Measurements from ENCODE around the gene DCP2. TPM values are rescaled to one million over a fixed set of nuclear protein-coding genes. Genes with fewer than 3 reads are reported as not detected.

The DCP2 gene
- total and polyA plus RNA-seq, 10 of the 15 experiments (the other 5 are each of a cell fraction or from before 2014, with no cell fraction given), result 23.4 to 81.6 (median 47.4) TPM

DNA sequence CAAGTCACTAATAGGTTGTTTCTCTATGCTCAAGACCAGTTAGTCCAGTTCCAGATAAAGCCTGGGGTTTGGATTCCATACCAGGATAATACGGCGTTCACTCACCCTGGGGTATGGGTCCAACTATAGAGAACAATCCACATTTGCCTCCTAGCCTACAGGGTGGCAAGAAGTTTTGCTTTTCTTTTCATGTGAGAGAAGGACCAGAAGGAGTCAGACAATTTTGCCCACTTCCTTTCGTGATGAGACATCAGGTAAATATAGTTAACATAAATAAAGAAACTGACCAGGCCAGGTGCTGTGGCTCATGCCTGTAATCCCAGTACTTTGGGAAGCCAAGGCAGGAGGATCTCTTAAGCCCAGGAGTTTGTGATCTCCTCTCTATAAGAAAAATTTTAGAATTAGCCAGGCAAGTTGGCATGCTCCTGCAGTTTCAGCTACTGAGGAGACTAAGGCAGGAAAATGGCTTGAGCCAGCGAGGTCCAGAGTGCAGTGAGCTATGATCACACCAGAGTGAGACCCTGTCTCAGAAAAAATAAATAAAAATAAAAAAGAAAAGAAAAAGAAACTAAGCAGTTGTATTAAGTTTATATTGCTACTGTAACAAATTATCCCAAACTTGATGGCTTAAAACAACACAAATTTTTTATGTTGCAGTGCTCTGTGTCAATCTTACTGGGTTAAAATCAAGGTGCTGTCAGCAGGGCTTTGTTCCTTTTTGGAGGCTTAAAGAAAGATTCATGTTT lies 47.1 kb upstream of the DCP2 start (continued):
- TF ChIP-seq, protein P1, sequence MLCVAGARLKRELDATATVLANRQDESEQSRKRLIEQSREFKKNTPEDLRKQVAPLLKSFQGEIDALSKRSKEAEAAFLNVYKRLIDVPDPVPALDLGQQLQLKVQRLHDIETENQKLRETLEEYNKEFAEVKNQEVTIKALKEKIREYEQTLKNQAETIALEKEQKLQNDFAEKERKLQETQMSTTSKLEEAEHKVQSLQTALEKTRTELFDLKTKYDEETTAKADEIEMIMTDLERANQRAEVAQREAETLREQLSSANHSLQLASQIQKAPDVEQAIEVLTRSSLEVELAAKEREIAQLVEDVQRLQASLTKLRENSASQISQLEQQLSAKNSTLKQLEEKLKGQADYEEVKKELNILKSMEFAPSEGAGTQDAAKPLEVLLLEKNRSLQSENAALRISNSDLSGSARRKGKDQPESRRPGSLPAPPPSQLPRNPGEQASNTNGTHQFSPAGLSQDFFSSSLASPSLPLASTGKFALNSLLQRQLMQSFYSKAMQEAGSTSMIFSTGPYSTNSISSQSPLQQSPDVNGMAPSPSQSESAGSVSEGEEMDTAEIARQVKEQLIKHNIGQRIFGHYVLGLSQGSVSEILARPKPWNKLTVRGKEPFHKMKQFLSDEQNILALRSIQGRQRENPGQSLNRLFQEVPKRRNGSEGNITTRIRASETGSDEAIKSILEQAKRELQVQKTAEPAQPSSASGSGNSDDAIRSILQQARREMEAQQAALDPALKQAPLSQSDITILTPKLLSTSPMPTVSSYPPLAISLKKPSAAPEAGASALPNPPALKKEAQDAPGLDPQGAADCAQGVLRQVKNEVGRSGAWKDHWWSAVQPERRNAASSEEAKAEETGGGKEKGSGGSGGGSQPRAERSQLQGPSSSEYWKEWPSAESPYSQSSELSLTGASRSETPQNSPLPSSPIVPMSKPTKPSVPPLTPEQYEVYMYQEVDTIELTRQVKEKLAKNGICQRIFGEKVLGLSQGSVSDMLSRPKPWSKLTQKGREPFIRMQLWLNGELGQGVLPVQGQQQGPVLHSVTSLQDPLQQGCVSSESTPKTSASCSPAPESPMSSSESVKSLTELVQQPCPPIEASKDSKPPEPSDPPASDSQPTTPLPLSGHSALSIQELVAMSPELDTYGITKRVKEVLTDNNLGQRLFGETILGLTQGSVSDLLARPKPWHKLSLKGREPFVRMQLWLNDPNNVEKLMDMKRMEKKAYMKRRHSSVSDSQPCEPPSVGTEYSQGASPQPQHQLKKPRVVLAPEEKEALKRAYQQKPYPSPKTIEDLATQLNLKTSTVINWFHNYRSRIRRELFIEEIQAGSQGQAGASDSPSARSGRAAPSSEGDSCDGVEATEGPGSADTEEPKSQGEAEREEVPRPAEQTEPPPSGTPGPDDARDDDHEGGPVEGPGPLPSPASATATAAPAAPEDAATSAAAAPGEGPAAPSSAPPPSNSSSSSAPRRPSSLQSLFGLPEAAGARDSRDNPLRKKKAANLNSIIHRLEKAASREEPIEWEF (IDR thresholded peaks at IDR 0.05; ENCODE audit: insufficient replicate concordance, low read depth, low read length), result peak; percentile 13
- TF ChIP-seq, protein P2, sequence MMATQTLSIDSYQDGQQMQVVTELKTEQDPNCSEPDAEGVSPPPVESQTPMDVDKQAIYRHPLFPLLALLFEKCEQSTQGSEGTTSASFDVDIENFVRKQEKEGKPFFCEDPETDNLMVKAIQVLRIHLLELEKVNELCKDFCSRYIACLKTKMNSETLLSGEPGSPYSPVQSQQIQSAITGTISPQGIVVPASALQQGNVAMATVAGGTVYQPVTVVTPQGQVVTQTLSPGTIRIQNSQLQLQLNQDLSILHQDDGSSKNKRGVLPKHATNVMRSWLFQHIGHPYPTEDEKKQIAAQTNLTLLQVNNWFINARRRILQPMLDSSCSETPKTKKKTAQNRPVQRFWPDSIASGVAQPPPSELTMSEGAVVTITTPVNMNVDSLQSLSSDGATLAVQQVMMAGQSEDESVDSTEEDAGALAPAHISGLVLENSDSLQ (IDR thresholded peaks at IDR 0.05), result peak; percentile 90
- TF ChIP-seq, protein P3, sequence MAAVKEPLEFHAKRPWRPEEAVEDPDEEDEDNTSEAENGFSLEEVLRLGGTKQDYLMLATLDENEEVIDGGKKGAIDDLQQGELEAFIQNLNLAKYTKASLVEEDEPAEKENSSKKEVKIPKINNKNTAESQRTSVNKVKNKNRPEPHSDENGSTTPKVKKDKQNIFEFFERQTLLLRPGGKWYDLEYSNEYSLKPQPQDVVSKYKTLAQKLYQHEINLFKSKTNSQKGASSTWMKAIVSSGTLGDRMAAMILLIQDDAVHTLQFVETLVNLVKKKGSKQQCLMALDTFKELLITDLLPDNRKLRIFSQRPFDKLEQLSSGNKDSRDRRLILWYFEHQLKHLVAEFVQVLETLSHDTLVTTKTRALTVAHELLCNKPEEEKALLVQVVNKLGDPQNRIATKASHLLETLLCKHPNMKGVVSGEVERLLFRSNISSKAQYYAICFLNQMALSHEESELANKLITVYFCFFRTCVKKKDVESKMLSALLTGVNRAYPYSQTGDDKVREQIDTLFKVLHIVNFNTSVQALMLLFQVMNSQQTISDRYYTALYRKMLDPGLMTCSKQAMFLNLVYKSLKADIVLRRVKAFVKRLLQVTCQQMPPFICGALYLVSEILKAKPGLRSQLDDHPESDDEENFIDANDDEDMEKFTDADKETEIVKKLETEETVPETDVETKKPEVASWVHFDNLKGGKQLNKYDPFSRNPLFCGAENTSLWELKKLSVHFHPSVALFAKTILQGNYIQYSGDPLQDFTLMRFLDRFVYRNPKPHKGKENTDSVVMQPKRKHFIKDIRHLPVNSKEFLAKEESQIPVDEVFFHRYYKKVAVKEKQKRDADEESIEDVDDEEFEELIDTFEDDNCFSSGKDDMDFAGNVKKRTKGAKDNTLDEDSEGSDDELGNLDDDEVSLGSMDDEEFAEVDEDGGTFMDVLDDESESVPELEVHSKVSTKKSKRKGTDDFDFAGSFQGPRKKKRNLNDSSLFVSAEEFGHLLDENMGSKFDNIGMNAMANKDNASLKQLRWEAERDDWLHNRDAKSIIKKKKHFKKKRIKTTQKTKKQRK (IDR thresholded peaks at IDR 0.05; ENCODE audit: low read depth, low read length), result no peak
- no peak for TF ChIP-seq GABPA (IDR thresholded peaks at IDR 0.05; ENCODE audit: low read depth)
- TF ChIP-seq PAX5 (IDR thresholded peaks at IDR 0.05; ENCODE audit: borderline replicate concordance, low read depth, low read length), result 0 out of 2 replicates have a peak, but pooled peaks have one; percentile 12
- TF ChIP-seq RCOR1 (conservative IDR thresholded peaks at IDR 0.05; ENCODE audit: low read depth, low read length), result no peak
- TF ChIP-seq IKZF1 (conservative IDR thresholded peaks at IDR 0.05), result no peak; the same call in none of the 2 replicates
- no peak for TF ChIP-seq KLF5 (IDR thresholded peaks at IDR 0.05; ENCODE audit: partially characterized antibody)
- no peak for TF ChIP-seq SMC3 (IDR thresholded peaks at IDR 0.05; ENCODE audit: borderline replicate concordance, low read length)
- no peak for TF ChIP-seq MYC (IDR thresholded peaks at IDR 0.05; ENCODE audit: insufficient read depth, insufficient read length, insufficient replicate concordance, low read length, severe bottlenecking)
- TF ChIP-seq MEF2B (IDR thresholded peaks at IDR 0.05; ENCODE audit: partially characterized antibody, poor library complexity, severe bottlenecking), result peak; percentile 8
- TF ChIP-seq CREM (IDR thresholded peaks at IDR 0.05; ENCODE audit: low read depth), result peak; percentile 41; the same call in 1 of the 2 replicates
- peak; percentile 50 for TF ChIP-seq JUNB (IDR thresholded peaks at IDR 0.05)
- peak; percentile 23 for TF ChIP-seq SPI1 (IDR thresholded peaks at IDR 0.05; ENCODE audit: borderline replicate concordance, insufficient read depth, low read depth, low read length)
- TF ChIP-seq, protein P4, sequence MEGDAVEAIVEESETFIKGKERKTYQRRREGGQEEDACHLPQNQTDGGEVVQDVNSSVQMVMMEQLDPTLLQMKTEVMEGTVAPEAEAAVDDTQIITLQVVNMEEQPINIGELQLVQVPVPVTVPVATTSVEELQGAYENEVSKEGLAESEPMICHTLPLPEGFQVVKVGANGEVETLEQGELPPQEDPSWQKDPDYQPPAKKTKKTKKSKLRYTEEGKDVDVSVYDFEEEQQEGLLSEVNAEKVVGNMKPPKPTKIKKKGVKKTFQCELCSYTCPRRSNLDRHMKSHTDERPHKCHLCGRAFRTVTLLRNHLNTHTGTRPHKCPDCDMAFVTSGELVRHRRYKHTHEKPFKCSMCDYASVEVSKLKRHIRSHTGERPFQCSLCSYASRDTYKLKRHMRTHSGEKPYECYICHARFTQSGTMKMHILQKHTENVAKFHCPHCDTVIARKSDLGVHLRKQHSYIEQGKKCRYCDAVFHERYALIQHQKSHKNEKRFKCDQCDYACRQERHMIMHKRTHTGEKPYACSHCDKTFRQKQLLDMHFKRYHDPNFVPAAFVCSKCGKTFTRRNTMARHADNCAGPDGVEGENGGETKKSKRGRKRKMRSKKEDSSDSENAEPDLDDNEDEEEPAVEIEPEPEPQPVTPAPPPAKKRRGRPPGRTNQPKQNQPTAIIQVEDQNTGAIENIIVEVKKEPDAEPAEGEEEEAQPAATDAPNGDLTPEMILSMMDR (IDR thresholded peaks at IDR 0.05 in 2 of 3, conservative IDR thresholded peaks at IDR 0.05 in 1 of 3; ENCODE audit: control insufficient read depth in 2 of 3, extremely low read depth in 1 of 3, insufficient read depth in 1 of 3, low read depth in 3 of 3, low read length in 3 of 3), result no peak
- TF ChIP-seq RAD51 (IDR thresholded peaks at IDR 0.05), result no peak
- no peak for TF ChIP-seq STAT3 (IDR thresholded peaks at IDR 0.05; ENCODE audit: low read depth, low read length)
- TF ChIP-seq NFIC (IDR thresholded peaks at IDR 0.05; ENCODE audit: low read depth, low read length), result peak; percentile 65
